ENCODE measurements around the gene DNAL1. TPM values are rescaled to one million over a fixed set of nuclear protein-coding genes. Genes with fewer than 3 reads are reported as not detected.

The DNAL1 gene
- total and polyA plus RNA-seq, 2 of the 4 experiments (the other 2 are of a cell fraction), result 4.5 to 5.4 TPM

DNA sequence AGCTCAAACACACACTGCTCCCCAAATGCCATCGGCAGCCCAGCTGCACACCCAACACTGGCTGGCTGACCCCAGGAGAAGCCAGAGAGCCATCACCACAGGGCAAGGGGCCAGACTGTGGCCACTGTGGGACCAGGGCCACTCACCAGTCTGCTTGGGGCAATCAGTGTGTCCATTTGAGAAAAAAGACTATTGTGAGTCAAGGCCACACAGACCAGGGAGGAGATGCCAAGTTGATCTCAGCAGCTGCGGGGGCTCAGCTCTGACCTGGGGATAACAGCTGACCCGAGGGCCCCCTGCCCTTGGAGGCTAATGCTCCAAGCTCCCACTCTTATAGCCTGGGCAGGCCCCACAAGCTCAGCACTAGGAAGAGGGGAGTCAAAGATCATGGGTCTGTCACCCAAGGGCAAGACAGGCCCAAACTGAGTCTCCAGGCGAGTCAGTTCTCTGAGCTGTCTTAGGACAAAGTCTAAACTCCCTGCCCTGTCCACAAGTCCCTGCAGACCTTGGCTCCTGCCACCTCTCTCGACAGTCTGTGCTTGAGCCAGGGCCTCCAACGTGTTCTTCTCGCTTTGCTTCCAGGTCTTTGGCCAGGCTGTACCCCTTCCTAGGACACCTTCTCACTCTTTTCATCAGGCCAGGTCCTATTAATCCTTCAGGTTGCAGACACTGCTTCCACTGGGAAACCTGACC lies 99.5 kb downstream of the DNAL1 start:
- H3K27ac ChIP-seq (ENCODE audit: insufficient read depth, low read length), result 0 out of 2 replicates have a peak overlapping the region, but pooled peaks have one; percentile 1
- intact Hi-C loops (cut with micrococcal nuclease) (no loop called here), dilution Hi-C loops (cut with HindIII; ENCODE audit: low sequenced_read_pairs, unreplicated experiment) (no loop called here)

More for the DNA sequence above, 99.5 kb downstream of the DNAL1 start:
- H3K9me3 ChIP-seq (ENCODE audit: control insufficient read depth, insufficient read depth, low read length), result no peaks in the 10 kb centered on the region
- peaks cover 99% of the 10 kb centered on the region for H4K20me1 ChIP-seq (ENCODE audit: insufficient read depth, low read length)
- H3K14ac ChIP-seq (replicated peaks; ENCODE audit: low read depth, low read length), result 0 out of 2 replicates have a peak overlapping the region, but pooled peaks have one; percentile 40
- no peak overlapping the region for H4K5ac ChIP-seq (ENCODE audit: low read depth, low read length)
- H3K9ac ChIP-seq (ENCODE audit: low read depth, low read length), result no peak overlapping the region
- peak overlapping the region; percentile 17; the same call in 1 of the 2 replicates for H2AK5ac ChIP-seq (ENCODE audit: low read depth, low read length)
- no peak overlapping the region for H2BK5ac ChIP-seq (ENCODE audit: low read depth, low read length, poor library complexity, severe bottlenecking)
- H3K18ac ChIP-seq (ENCODE audit: low read depth, low read length), result no peak overlapping the region
- H3K4me3 ChIP-seq (ENCODE audit: insufficient read depth, low read depth, low read length), result no peak overlapping the region
- peak overlapping the region; percentile 6 for H2AK9ac ChIP-seq (replicated peaks; ENCODE audit: low read depth, low read length, poor library complexity)
- H2AFZ ChIP-seq (replicated peaks; ENCODE audit: low read length, poor library complexity), result no peak overlapping the region
- ChIA-PET CTCF (interaction anchor here (0.6 to 1.4 kb wide), 2 partner anchors 9 to 174 kb away, joined by 3 read pairs; no protein-coding TSS in a partner anchor), POLR2A (ENCODE audit: unreplicated experiment) (no interaction called here)
- ATAC-seq (ENCODE audit: low read depth) (no peak), DNase-seq (no peak)
- BruUV-seq (replicated peaks), result no TSS peak
- H2BK20ac ChIP-seq (ENCODE audit: low read depth, low read length), result no peak overlapping the region
- H3K27me3 ChIP-seq (ENCODE audit: control insufficient read depth, insufficient read depth, low read length), result no peaks in the 10 kb centered on the region
- in situ Hi-C loops (cut with MboI; ENCODE audit: low sequenced_read_pairs), result no loop called here
- peaks cover 26 to 99% of the 10 kb centered on the region in 2 experiments for H3K79me1 ChIP-seq (ENCODE audit: low read depth in 1 of 2, low read length in 2 of 2)
- TF ChIP-seq POLR2A (IDR thresholded peaks at IDR 0.05; ENCODE audit: low read depth, low read length), result no peak
- no peak for TF ChIP-seq RFX5 (IDR thresholded peaks at IDR 0.05; ENCODE audit: low read depth, low read length)
- no peak for TF ChIP-seq CHD1 (IDR thresholded peaks at IDR 0.05; ENCODE audit: low read depth, low read length)
- TF ChIP-seq MXI1 (IDR thresholded peaks at IDR 0.05; ENCODE audit: borderline replicate concordance, low read depth, low read length), result no peak
- no peak for TF ChIP-seq NFE2L2 (IDR thresholded peaks at IDR 0.05; ENCODE audit: low read depth, low read length)
- TF ChIP-seq, protein P1, sequence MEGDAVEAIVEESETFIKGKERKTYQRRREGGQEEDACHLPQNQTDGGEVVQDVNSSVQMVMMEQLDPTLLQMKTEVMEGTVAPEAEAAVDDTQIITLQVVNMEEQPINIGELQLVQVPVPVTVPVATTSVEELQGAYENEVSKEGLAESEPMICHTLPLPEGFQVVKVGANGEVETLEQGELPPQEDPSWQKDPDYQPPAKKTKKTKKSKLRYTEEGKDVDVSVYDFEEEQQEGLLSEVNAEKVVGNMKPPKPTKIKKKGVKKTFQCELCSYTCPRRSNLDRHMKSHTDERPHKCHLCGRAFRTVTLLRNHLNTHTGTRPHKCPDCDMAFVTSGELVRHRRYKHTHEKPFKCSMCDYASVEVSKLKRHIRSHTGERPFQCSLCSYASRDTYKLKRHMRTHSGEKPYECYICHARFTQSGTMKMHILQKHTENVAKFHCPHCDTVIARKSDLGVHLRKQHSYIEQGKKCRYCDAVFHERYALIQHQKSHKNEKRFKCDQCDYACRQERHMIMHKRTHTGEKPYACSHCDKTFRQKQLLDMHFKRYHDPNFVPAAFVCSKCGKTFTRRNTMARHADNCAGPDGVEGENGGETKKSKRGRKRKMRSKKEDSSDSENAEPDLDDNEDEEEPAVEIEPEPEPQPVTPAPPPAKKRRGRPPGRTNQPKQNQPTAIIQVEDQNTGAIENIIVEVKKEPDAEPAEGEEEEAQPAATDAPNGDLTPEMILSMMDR (conservative IDR thresholded peaks at IDR 0.05; ENCODE audit: low read depth, low read length), result no peak
- no peak for TF ChIP-seq BHLHE40 (IDR thresholded peaks at IDR 0.05; ENCODE audit: low read depth, low read length)
- no peak for TF ChIP-seq MAFK (IDR thresholded peaks at IDR 0.05; ENCODE audit: low read depth, low read length)
- TF ChIP-seq, protein P2, sequence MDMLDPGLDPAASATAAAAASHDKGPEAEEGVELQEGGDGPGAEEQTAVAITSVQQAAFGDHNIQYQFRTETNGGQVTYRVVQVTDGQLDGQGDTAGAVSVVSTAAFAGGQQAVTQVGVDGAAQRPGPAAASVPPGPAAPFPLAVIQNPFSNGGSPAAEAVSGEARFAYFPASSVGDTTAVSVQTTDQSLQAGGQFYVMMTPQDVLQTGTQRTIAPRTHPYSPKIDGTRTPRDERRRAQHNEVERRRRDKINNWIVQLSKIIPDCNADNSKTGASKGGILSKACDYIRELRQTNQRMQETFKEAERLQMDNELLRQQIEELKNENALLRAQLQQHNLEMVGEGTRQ (IDR thresholded peaks at IDR 0.05; ENCODE audit: low read depth, low read length), result no peak
- TF ChIP-seq FOS (IDR thresholded peaks at IDR 0.05; ENCODE audit: low read depth, low read length), result no peak
- no peak for TF ChIP-seq RAD21 (IDR thresholded peaks at IDR 0.05; ENCODE audit: low read length)
- no peak for TF ChIP-seq MAZ (IDR thresholded peaks at IDR 0.05; ENCODE audit: borderline replicate concordance, low read depth, low read length)
- TF ChIP-seq, protein P3, sequence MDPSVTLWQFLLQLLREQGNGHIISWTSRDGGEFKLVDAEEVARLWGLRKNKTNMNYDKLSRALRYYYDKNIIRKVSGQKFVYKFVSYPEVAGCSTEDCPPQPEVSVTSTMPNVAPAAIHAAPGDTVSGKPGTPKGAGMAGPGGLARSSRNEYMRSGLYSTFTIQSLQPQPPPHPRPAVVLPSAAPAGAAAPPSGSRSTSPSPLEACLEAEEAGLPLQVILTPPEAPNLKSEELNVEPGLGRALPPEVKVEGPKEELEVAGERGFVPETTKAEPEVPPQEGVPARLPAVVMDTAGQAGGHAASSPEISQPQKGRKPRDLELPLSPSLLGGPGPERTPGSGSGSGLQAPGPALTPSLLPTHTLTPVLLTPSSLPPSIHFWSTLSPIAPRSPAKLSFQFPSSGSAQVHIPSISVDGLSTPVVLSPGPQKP (IDR thresholded peaks at IDR 0.05; ENCODE audit: borderline replicate concordance, low read depth, low read length), result no peak
- TF ChIP-seq CEBPB (IDR thresholded peaks at IDR 0.05; ENCODE audit: low read depth, low read length), result no peak
- no peak for TF ChIP-seq RCOR1 (IDR thresholded peaks at IDR 0.05; ENCODE audit: insufficient replicate concordance, low read length)
- peaks cover 65% of the 10 kb centered on the region for H3K4me1 ChIP-seq (ENCODE audit: control insufficient read depth, insufficient read depth, low read length)
- no peak overlapping the region for H3K4me2 ChIP-seq (ENCODE audit: low read depth, low read length)
- H4K8ac ChIP-seq (ENCODE audit: low read depth in 2 of 2, low read length in 2 of 2), result 0 out of 4 replicates have a peak overlapping the region, but pooled peaks of 1 of the 2 experiments have one; percentile 5
- WGBS, 2 experiments (ENCODE audit: extremely low coverage in 2 of 2, insufficient read length in 1 of 2), result 60% methylated on average over 3 of the region's 7 CpGs; no CpG with 5 or more reads in 1 of the 2 experiments
- no peak overlapping the region for H4K91ac ChIP-seq (ENCODE audit: insufficient read depth, low read depth, low read length)
- no peak overlapping the region for H2BK120ac ChIP-seq (ENCODE audit: low read depth, low read length)
- peak overlapping the region; percentile 75 for H3K23ac ChIP-seq (ENCODE audit: low read depth, low read length)
- peaks cover 4% of the 10 kb centered on the region; the same call in 1 of the 2 replicates for H3K36me3 ChIP-seq (ENCODE audit: control insufficient read depth, insufficient read depth, low read length)
- peaks cover 50% of the 10 kb centered on the region for H3K9me1 ChIP-seq (ENCODE audit: insufficient read depth, low read length)
- H2BK15ac ChIP-seq (ENCODE audit: low read depth, low read length), result no peak overlapping the region
- H3K56ac ChIP-seq (ENCODE audit: extremely low read depth, insufficient read depth, low read length), result no peak overlapping the region
- H3K4ac ChIP-seq (ENCODE audit: low read depth, low read length), result 0 out of 2 replicates have a peak overlapping the region, but pooled peaks have one; percentile 6

Measured in IMR-90 (cell line).